Measurements from ENCODE around the gene HMGCS2. TPM values are rescaled to one million over a fixed set of nuclear protein-coding genes. Genes with fewer than 3 reads are reported as not detected.

The HMGCS2 gene
- total and polyA plus RNA-seq, 9 of the 15 experiments (the other 6 are each of a cell fraction or from before 2014, with no cell fraction given), result 0.13 TPM; not detected in 8

DNA sequence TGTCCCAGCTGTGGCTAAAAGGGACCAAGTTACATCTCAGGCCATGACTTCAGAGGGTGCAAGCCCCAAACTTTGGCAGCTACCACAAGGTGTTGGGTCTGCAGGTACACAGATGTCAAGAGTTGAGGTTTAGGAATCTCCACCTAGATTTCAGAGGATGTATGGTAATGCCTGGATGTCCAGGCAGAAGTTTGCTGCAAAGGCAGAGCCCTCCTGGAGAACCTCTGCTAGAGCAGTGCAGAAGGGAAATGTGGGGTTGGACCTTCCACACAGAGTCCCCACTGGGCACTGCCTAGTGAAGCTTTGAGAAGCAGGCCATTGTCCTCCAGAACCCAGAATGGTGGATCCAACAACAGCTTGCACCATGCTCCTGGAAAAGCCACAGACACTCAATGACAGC is 67.0 kb downstream of the HMGCS2 start:
- no peak overlapping the region for H3K27ac ChIP-seq (ENCODE audit: extremely low read depth, low read depth, low read length)
- peaks cover 2% of the 10 kb centered on the region; the same call in 1 of the 2 replicates for H3K9me3 ChIP-seq (replicated peaks; ENCODE audit: control insufficient read depth, insufficient read depth, low read depth, low read length)
- no peak overlapping the region for H2AFZ ChIP-seq (ENCODE audit: low read depth, low read length)
- FAIRE-seq (no peak), ATAC-seq (no peak), DNase-seq (ENCODE audit: extremely low read depth in 1 of 4, low spot score in 3 of 4) (no peak)
- no TSS peak for BruUV-seq (replicated peaks)
- H3K4me1 ChIP-seq (replicated peaks in 1 of 2; ENCODE audit: control insufficient read depth in 2 of 2, insufficient read depth in 2 of 2, low read length in 2 of 2), result no peaks in the 10 kb centered on the region
- H4K20me1 ChIP-seq (replicated peaks; ENCODE audit: control insufficient read depth, insufficient read depth, low read length), result no peaks in the 10 kb centered on the region
- TF ChIP-seq, protein P1, sequence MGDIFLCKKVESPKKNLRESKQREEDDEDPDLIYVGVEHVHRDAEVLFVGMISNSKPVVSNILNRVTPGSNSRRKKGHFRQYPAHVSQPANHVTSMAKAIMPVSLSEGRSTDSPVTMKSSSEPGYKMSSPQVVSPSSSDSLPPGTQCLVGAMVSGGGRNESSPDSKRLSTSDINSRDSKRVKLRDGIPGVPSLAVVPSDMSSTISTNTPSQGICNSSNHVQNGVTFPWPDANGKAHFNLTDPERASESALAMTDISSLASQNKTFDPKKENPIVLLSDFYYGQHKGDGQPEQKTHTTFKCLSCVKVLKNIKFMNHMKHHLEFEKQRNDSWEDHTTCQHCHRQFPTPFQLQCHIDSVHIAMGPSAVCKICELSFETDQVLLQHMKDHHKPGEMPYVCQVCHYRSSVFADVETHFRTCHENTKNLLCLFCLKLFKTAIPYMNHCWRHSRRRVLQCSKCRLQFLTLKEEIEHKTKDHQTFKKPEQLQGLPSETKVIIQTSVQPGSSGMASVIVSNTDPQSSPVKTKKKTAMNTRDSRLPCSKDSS (IDR thresholded peaks at IDR 0.05; ENCODE audit: low read depth, partially characterized antibody), result peak; percentile 56
- TF ChIP-seq FOXJ2 (tag; IDR thresholded peaks at IDR 0.05), result no peak
- TF ChIP-seq ZFP36 (IDR thresholded peaks at IDR 0.05; ENCODE audit: low read depth, low read length, partially characterized antibody), result peak; percentile 33
- TF ChIP-seq TARDBP (IDR thresholded peaks at IDR 0.05), result no peak
- TF ChIP-seq CBX5 (IDR thresholded peaks at IDR 0.05; ENCODE audit: borderline replicate concordance, low read depth), result peak; percentile 78; the same call in 1 of the 2 replicates
- TF ChIP-seq CBX1 (IDR thresholded peaks at IDR 0.05; ENCODE audit: low read depth), result peak; percentile 76; the same call in 1 of the 2 replicates
- no peak for TF ChIP-seq SMAD1 (IDR thresholded peaks at IDR 0.05; ENCODE audit: low read depth, low read length, partially characterized antibody)
- H3K79me2 ChIP-seq (ENCODE audit: control insufficient read depth, insufficient read depth, low read length), result no peaks in the 10 kb centered on the region
- H3K4me3 ChIP-seq, result no peak overlapping the region
- ChIA-PET CTCF (ENCODE audit: low intra/inter-chr PET ratio) (no interaction called here), POLR2A (no interaction called here)
- no peaks in the 10 kb centered on the region for H3K9me1 ChIP-seq (ENCODE audit: control insufficient read depth, insufficient read depth, low read length)
- H3K27me3 ChIP-seq (ENCODE audit: control insufficient read depth in 2 of 2, insufficient read depth in 2 of 2, low read length in 2 of 2), result peaks cover 2 to 10% of the 10 kb centered on the region in 2 experiments; a peak in 3 of 5 replicates
- in situ Hi-C loops (cut with MboI), result no loop called here
- no peaks in the 10 kb centered on the region for H3K36me3 ChIP-seq (ENCODE audit: control insufficient read depth, insufficient read depth, low read length)
- intact Hi-C loops (cut with micrococcal nuclease), result no loop called here
- H3K9ac ChIP-seq (ENCODE audit: insufficient read depth in 1 of 2, low read depth in 2 of 2, low read length in 2 of 2), result no peak overlapping the region
- no peak overlapping the region for H3K4me2 ChIP-seq (ENCODE audit: insufficient read depth, low read length)

Data from K562 (cell line).